ENCODE measurements around the gene TEX44.

Gene TEX44

DNA sequence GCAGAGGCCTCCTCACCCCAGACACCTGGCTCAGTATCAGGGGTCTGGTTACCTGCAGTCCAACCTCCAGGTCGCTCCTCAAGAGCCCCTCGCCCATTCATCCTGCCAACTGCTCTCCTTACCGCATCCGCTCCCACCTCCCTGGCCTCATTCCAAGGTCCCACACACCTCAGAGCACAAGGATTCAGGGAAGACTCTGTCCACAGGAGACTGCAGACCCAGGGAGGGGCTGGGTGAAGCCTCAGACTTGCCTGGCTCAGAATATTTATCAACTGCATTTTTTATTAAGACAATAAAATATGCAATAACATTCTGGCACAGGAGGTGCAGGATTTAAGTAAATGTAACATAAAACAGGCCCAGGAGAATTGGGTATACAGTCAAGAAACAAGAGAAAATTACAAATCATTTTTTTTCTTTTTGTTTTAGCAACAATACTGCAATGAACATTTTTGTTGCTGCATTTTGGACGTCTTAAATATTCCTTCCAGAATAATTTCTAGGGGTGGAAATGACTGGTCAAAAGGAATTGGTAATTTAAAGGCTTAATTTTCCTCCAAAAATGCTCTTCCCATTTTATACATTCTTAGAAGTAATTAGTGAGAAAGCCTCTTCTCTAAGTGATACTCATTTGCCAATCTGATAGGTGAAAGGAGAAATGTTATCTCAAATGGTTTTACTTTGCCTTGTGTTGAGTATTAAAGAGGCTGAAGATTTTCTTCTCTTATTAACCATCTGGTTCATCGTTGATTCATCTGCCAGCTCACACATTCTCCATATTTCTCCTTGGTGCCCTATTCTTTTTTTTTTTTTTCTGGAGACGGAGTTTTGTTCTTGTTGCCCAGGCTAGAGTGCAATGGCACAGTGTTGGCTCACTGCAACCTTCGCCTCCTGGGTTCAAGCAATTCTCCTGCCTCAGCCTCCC is 42.5 kb downstream of the TEX44 start:
- no peaks in the 10 kb centered on the region for H3K4me1 ChIP-seq (ENCODE audit: low read length)
- TF ChIP-seq, protein P1, sequence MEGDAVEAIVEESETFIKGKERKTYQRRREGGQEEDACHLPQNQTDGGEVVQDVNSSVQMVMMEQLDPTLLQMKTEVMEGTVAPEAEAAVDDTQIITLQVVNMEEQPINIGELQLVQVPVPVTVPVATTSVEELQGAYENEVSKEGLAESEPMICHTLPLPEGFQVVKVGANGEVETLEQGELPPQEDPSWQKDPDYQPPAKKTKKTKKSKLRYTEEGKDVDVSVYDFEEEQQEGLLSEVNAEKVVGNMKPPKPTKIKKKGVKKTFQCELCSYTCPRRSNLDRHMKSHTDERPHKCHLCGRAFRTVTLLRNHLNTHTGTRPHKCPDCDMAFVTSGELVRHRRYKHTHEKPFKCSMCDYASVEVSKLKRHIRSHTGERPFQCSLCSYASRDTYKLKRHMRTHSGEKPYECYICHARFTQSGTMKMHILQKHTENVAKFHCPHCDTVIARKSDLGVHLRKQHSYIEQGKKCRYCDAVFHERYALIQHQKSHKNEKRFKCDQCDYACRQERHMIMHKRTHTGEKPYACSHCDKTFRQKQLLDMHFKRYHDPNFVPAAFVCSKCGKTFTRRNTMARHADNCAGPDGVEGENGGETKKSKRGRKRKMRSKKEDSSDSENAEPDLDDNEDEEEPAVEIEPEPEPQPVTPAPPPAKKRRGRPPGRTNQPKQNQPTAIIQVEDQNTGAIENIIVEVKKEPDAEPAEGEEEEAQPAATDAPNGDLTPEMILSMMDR (IDR thresholded peaks at IDR 0.05; ENCODE audit: low read depth, low read length), result no peak
- no peak for TF ChIP-seq EZH2phosphoT487 (IDR thresholded peaks at IDR 0.05; ENCODE audit: low read depth)

DNA sequence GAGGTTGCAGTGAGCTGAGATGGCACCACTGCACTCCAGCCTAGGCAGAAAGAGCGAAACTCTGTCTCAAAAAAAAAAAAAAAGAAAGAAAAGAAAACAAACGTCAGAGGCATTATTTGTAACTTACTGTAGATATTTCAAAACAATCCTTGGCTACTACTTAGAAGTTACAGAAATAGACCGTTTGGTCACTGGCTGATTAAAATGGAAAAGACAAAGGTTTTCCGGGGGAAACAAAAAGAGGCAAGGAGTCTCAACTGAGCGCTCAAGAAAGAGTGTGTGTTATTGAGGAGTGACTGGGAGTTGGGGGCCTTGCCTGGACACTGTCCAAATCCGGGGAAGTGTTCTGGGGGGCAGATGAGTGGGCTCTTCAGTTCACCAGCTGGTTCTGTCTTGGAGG is 47.6 kb downstream of the TEX44 start:
- H3K9me3 ChIP-seq (ENCODE audit: insufficient read depth, low read length), result no peaks in the 10 kb centered on the region
- H3K36me3 ChIP-seq (replicated peaks; ENCODE audit: low read depth, low read length), result no peaks in the 10 kb centered on the region
- no peaks in the 10 kb centered on the region for H4K20me1 ChIP-seq (ENCODE audit: insufficient read depth, low read length)
- H3K27ac ChIP-seq (ENCODE audit: low read length), result no peak overlapping the region
- H2AFZ ChIP-seq (ENCODE audit: low read depth, low read length), result no peak overlapping the region
- no peaks in the 10 kb centered on the region for H3K27me3 ChIP-seq (ENCODE audit: low read depth, low read length)
- peaks cover 3% of the 10 kb centered on the region; the same call in 1 of the 2 replicates for H3K4me1 ChIP-seq (ENCODE audit: low read length)
- H3K4me3 ChIP-seq (ENCODE audit: low read length), result no peak overlapping the region
- TF ChIP-seq, protein P1 (IDR thresholded peaks at IDR 0.05; ENCODE audit: low read depth, low read length), result no peak
- no peak for TF ChIP-seq EZH2phosphoT487 (IDR thresholded peaks at IDR 0.05; ENCODE audit: low read depth)
- no peaks in the 10 kb centered on the region for H3K79me2 ChIP-seq (ENCODE audit: low read length)
- no peak overlapping the region for H3K4me2 ChIP-seq (ENCODE audit: low read length)
- H3K9ac ChIP-seq (ENCODE audit: low read length), result no peak overlapping the region

More for the DNA sequence above, 42.5 kb downstream of the TEX44 start:
- Histone ChIP-seq H2AFZ (ENCODE audit: low read depth, low read length) (no peak overlapping the region), H3K27me3 (ENCODE audit: low read depth, low read length) (no peaks in the 10 kb centered on the region), H3K27ac (ENCODE audit: low read length) (no peak overlapping the region), H3K9me3 (ENCODE audit: insufficient read depth, low read length) (no peaks in the 10 kb centered on the region), H3K36me3 (replicated peaks; ENCODE audit: low read depth, low read length) (no peaks in the 10 kb centered on the region), H3K9ac (ENCODE audit: low read length) (no peak overlapping the region), H3K4me2 (ENCODE audit: low read length) (no peak overlapping the region), H3K79me2 (ENCODE audit: low read length) (no peaks in the 10 kb centered on the region), H4K20me1 (ENCODE audit: insufficient read depth, low read length) (no peaks in the 10 kb centered on the region), H3K4me3 (ENCODE audit: low read length) (no peak overlapping the region)

DNA sequence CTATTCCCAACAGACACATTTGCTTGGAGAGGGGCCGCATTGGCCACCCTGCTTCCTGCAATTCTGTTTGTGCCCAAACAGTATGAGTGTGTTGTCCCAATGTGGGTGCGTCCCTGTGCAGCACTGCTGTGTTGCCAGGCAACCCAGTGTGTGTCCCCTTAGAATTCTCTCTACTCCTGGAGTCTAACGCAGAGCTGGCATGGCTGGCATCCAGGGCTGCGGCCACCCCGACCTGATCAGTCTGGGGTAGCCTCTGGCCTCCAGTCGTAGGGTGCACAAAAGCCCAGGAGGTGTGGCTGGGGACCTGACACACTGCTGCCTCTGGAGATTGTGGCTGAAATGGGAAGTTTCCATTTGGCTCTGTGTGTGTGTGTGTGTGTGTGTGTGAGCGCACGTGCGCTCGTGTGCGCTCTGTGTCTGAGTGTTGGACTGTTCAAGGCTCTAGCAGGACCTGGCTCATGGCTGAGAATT is 48.0 kb downstream of the TEX44 start:
- Histone ChIP-seq H3K79me2 (ENCODE audit: low read length) (no peaks in the 10 kb centered on the region), H3K27me3 (ENCODE audit: low read depth, low read length) (no peaks in the 10 kb centered on the region), H3K27ac (ENCODE audit: low read length) (no peak overlapping the region), H4K20me1 (ENCODE audit: insufficient read depth, low read length) (no peaks in the 10 kb centered on the region), H3K9ac (ENCODE audit: low read length) (no peak overlapping the region), H3K9me3 (ENCODE audit: insufficient read depth, low read length) (no peaks in the 10 kb centered on the region), H3K4me1 (ENCODE audit: low read length) (peaks cover 3% of the 10 kb centered on the region; the same call in 1 of the 2 replicates), H2AFZ (ENCODE audit: low read depth, low read length) (no peak overlapping the region), H3K36me3 (replicated peaks; ENCODE audit: low read depth, low read length) (no peaks in the 10 kb centered on the region), H3K4me3 (ENCODE audit: low read length) (no peak overlapping the region), H3K4me2 (ENCODE audit: low read length) (no peak overlapping the region)
- no peak for TF ChIP-seq EZH2phosphoT487 (IDR thresholded peaks at IDR 0.05; ENCODE audit: low read depth)
- TF ChIP-seq, protein P1 (IDR thresholded peaks at IDR 0.05; ENCODE audit: low read depth, low read length), result no peak
